ENCODE measurements around the gene SUGT1.

Gene SUGT1

DNA sequence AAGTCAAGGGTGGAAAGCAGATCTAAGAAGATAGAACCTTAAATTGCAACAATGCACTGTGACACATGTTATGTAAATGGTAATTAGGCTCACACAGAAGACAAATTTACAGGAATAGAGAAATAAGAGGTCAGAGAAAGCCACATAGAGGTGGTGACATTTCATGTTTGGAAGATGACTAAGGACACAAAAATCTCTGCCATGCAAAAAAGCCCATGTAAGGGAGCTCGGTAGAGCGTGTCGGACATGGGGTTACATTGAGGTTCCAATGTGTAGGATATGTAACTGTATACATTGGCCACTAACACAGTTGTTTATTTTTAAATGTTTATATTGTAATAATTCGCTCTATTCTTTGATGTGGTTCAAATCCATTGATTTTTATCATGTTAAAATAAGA is 33.7 kb downstream of the SUGT1 start:
- TF ChIP-seq, protein P1, sequence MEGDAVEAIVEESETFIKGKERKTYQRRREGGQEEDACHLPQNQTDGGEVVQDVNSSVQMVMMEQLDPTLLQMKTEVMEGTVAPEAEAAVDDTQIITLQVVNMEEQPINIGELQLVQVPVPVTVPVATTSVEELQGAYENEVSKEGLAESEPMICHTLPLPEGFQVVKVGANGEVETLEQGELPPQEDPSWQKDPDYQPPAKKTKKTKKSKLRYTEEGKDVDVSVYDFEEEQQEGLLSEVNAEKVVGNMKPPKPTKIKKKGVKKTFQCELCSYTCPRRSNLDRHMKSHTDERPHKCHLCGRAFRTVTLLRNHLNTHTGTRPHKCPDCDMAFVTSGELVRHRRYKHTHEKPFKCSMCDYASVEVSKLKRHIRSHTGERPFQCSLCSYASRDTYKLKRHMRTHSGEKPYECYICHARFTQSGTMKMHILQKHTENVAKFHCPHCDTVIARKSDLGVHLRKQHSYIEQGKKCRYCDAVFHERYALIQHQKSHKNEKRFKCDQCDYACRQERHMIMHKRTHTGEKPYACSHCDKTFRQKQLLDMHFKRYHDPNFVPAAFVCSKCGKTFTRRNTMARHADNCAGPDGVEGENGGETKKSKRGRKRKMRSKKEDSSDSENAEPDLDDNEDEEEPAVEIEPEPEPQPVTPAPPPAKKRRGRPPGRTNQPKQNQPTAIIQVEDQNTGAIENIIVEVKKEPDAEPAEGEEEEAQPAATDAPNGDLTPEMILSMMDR (IDR thresholded peaks at IDR 0.05; ENCODE audit: insufficient read depth, low read length, poor library complexity, severe bottlenecking), result no peak
- Histone ChIP-seq H3K27me3 (replicated peaks; ENCODE audit: control insufficient read depth, insufficient read depth, low read length) (no peaks in the 10 kb centered on the region), H3K4me3 (replicated peaks; ENCODE audit: low read depth, low read length) (no peak overlapping the region), H3K36me3 (ENCODE audit: control insufficient read depth, insufficient read depth, low read length) (peaks cover 3% of the 10 kb centered on the region)
- no peak for DNase-seq (ENCODE audit: extremely low read depth, insufficient read length)

DNA sequence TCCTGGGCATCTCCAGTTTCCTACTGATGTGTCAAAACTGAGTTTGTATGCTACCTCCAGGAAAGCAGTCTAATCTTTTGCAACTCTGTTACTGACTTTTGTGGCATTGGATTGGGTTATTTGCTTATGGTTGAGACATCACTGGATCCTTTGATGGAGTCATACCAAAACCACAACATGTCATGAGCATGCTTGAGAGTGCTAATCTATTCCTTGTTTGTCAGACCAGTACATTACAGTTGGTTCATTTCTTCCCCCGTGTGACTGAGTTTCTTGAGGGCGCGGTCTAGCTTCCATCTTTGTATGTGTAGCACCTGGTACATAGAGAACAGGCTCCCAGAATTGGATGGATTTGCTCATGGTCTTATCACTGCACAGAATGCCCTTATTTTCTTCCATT is 43.2 kb downstream of the SUGT1 start:
- no peaks in the 10 kb centered on the region for H3K36me3 ChIP-seq (ENCODE audit: control insufficient read depth, insufficient read depth, low read length)
- no peaks in the 10 kb centered on the region for H3K27me3 ChIP-seq (replicated peaks; ENCODE audit: control insufficient read depth, insufficient read depth, low read length)
- TF ChIP-seq, protein P1 (IDR thresholded peaks at IDR 0.05; ENCODE audit: insufficient read depth, low read length, poor library complexity, severe bottlenecking), result no peak
- DNase-seq (ENCODE audit: extremely low read depth, insufficient read length), result peak; percentile 18
- no peak overlapping the region for H3K4me3 ChIP-seq (replicated peaks; ENCODE audit: low read depth, low read length)

DNA sequence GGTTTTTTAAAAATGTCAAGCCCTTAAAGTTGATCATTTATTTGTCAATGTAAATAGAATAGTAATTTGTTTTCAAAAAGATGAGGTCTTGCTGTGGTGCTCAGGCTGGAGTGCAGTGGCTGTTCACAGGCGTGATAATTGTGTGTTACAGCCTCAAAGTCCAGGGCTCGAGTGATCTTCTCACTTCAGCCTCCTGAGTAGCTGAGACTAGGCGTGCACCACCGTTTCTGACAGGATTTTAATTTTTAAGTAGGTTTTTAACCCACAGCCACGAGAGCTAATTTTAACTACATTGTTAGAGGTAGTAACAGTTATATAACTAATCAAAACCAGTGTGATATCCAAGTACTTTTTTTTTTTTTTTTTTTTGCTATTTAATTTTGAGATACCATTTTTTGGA is 43.9 kb downstream of the SUGT1 start:
- no peak overlapping the region for H3K4me3 ChIP-seq (replicated peaks; ENCODE audit: low read depth, low read length)
- H3K36me3 ChIP-seq (ENCODE audit: control insufficient read depth, insufficient read depth, low read length), result no peaks in the 10 kb centered on the region
- no peaks in the 10 kb centered on the region for H3K27me3 ChIP-seq (replicated peaks; ENCODE audit: control insufficient read depth, insufficient read depth, low read length)
- DNase-seq (ENCODE audit: extremely low read depth, insufficient read length), result no peak
- TF ChIP-seq, protein P1 (IDR thresholded peaks at IDR 0.05; ENCODE audit: insufficient read depth, low read length, poor library complexity, severe bottlenecking), result no peak

GRCh38 chr13:52701728-52702465 is 49.3 kb downstream of the SUGT1 start:
- H3K36me3 ChIP-seq (ENCODE audit: control insufficient read depth, insufficient read depth, low read length), result no peaks in the 10 kb centered on the region
- H3K4me3 ChIP-seq (replicated peaks; ENCODE audit: low read depth, low read length), result no peak overlapping the region
- TF ChIP-seq, protein P1 (IDR thresholded peaks at IDR 0.05; ENCODE audit: insufficient read depth, low read length, poor library complexity, severe bottlenecking), result no peak
- H3K27me3 ChIP-seq (replicated peaks; ENCODE audit: control insufficient read depth, insufficient read depth, low read length), result no peaks in the 10 kb centered on the region
- DNase-seq (ENCODE audit: extremely low read depth, insufficient read length), result no peak

- TF ChIP-seq, protein P1 (IDR thresholded peaks at IDR 0.05; ENCODE audit: insufficient read depth, low read length, poor library complexity, severe bottlenecking), result no peak
- Histone ChIP-seq H3K27me3 (replicated peaks; ENCODE audit: control insufficient read depth, insufficient read depth, low read length) (no peaks in the 10 kb centered on the region), H3K36me3 (ENCODE audit: control insufficient read depth, insufficient read depth, low read length) (no peaks in the 10 kb centered on the region), H3K4me3 (replicated peaks; ENCODE audit: low read depth, low read length) (no peak overlapping the region)
- no peak for DNase-seq (ENCODE audit: extremely low read depth, insufficient read length)
These were observed 50.8 kb downstream of the SUGT1 start for GRCh38 chr13:52703482-52703881.

GRCh38 chr13:52706081-52706480 is 53.4 kb downstream of the SUGT1 start:
- TF ChIP-seq, protein P1 (IDR thresholded peaks at IDR 0.05; ENCODE audit: insufficient read depth, low read length, poor library complexity, severe bottlenecking), result no peak
- no peaks in the 10 kb centered on the region for H3K36me3 ChIP-seq (ENCODE audit: control insufficient read depth, insufficient read depth, low read length)
- H3K4me3 ChIP-seq (replicated peaks; ENCODE audit: low read depth, low read length), result no peak overlapping the region
- no peak for DNase-seq (ENCODE audit: extremely low read depth, insufficient read length)
- H3K27me3 ChIP-seq (replicated peaks; ENCODE audit: control insufficient read depth, insufficient read depth, low read length), result no peaks in the 10 kb centered on the region
